Activated CD8-positive, alpha-beta T cell treated with anti-CD3 and anti-CD28 coated beads for 36 hours (primary cell): ENCODE measurements around the gene TIGIT. TPM values are rescaled to one million over a fixed set of nuclear protein-coding genes. Genes with fewer than 3 reads are reported as not detected.

ENCODE experiments used
- ATAC-seq: fragments of 200-7000 bp; cut with Tn5 transposase; one replicate; pipeline ENCODE4 v1.10.0; 2021; ENCODE audit warnings: mild to moderate bottlenecking, moderate library complexity
- CTCF ChIA-PET: fragments of 350-600 bp; sonication (Branson Sonifier 250); formaldehyde crosslinking; loops from one replicate; lab custom pipeline; 2021; ENCODE audit warnings: antibody characterized with exemption; lab: Charles Lee
- POLR2A ChIA-PET: fragments of 350-600 bp; sonication (Branson Sonifier 250); formaldehyde crosslinking; loops from one replicate; lab custom pipeline; 2021; ENCODE audit warnings: antibody characterized with exemption; lab: Charles Lee
- DNase-seq: peaks from one replicate; pipeline ENCODE4 v3.0.0-alpha.2; 2020
- H3K27ac Mint-ChIP-seq: one replicate; pipeline ENCODE4 v1.8.0; 2021; ENCODE audit warnings: mild to moderate bottlenecking, mixed read lengths
- H3K27me3 Mint-ChIP-seq: one replicate; pipeline ENCODE4 v1.8.0; 2021; ENCODE audit warnings: mixed read lengths
- H3K36me3 Mint-ChIP-seq: one replicate; pipeline ENCODE4 v1.8.0; 2021; ENCODE audit warnings: low read depth, mixed read lengths
- H3K4me1 Mint-ChIP-seq: one replicate; pipeline ENCODE4 v1.8.0; 2021; ENCODE audit warnings: low read depth, mixed read lengths
- H3K4me3 Mint-ChIP-seq: one replicate; pipeline ENCODE4 v1.8.0; 2021; ENCODE audit warnings: mild to moderate bottlenecking, moderate library complexity, mixed read lengths
- H3K9me3 Mint-ChIP-seq: one replicate; pipeline ENCODE4 v1.8.0; 2021; ENCODE audit warnings: mixed read lengths
- CTCF ChIP-seq: fragments of 200-600 bp; IDR thresholded peaks from one replicate; pipeline ENCODE4 v1.8.0; 2022; ENCODE audit warnings: antibody characterized with exemption, mild to moderate bottlenecking
- intact Hi-C: fragments of 100-400 bp; cut with micrococcal nuclease; formaldehyde crosslinking; loops from one replicate; pipeline ENCODE4 v1.10.0; 2022
- total RNA-seq, 2 experiments: library from RNA; stranded (reverse); gene quantifications; one replicate each; pipeline ENCODE4 v1.2.3, GENCODE V29; 2021

TIGIT gene
- total RNA-seq, 2 experiments from 2014 or later: 72.8 to 73.5 TPM

- H3K9me3 Mint-ChIP-seq: peaks cover 9% of the 10 kb centered on the region
- H3K36me3 Mint-ChIP-seq: peaks cover 43% of the 10 kb centered on the region
- no peak for TF ChIP-seq CTCF
- intact Hi-C loops: loop anchor here (5.0 kb wide), 2 partner anchors 40 to 110 kb away; partner anchors contain the start of gene TIGIT
- H3K4me3 Mint-ChIP-seq: peak overlapping the region; percentile 50
- peaks cover 82% of the 10 kb centered on the region for H3K4me1 Mint-ChIP-seq
- POLR2A ChIA-PET: interaction anchor here (0.7 to 1.6 kb wide), 2 partner anchors 9 to 16 kb away, joined by 5 read pairs; no protein-coding TSS in a partner anchor
- H3K27ac Mint-ChIP-seq: peak overlapping the region; percentile 97
- no peak for DNase-seq
- CTCF ChIA-PET: no interaction called here
- no peaks in the 10 kb centered on the region for H3K27me3 Mint-ChIP-seq
- ATAC-seq: peak; percentile 48
Observed at GRCh38 chr3:114332342-114333179, 38.7 kb downstream of the TIGIT start.

- intact Hi-C loops: loop anchor here (5.0 kb wide), 2 partner anchors 41 to 111 kb away; partner anchors contain the start of gene TIGIT
- no peak for TF ChIP-seq CTCF
- ATAC-seq (peak; percentile 5), DNase-seq (no peak)
- ChIA-PET POLR2A (interaction anchor here (1.1 to 2.2 kb wide), 2 partner anchors 26 to 42 kb away, joined by 5 to 9 read pairs; no protein-coding TSS in a partner anchor), CTCF (interaction anchor here (0.9 to 1.8 kb wide), 4 partner anchors 9 to 1481 kb away, joined by 3 to 5 read pairs (median 3); no protein-coding TSS in a partner anchor)
- H3K4me3 Mint-ChIP-seq: peak overlapping the region; percentile 50
- peaks cover 81% of the 10 kb centered on the region for H3K4me1 Mint-ChIP-seq
- H3K36me3 Mint-ChIP-seq: peaks cover 43% of the 10 kb centered on the region
- no peaks in the 10 kb centered on the region for H3K27me3 Mint-ChIP-seq
- H3K9me3 Mint-ChIP-seq: peaks cover 9% of the 10 kb centered on the region
- peak overlapping the region; percentile 97 for H3K27ac Mint-ChIP-seq
Observed at GRCh38 chr3:114333180-114333922, 39.5 kb downstream of the TIGIT start.

- no peaks in the 10 kb centered on the region for H3K27me3 Mint-ChIP-seq
- intact Hi-C loops: loop anchor here (5.0 kb wide), 2 partner anchors 42 to 112 kb away; partner anchors contain the start of gene TIGIT
- POLR2A ChIA-PET: interaction anchor here (1.1 to 2.2 kb wide), 2 partner anchors 26 to 42 kb away, joined by 5 to 9 read pairs; no protein-coding TSS in a partner anchor
- ATAC-seq: no peak
- peak overlapping the region; percentile 38 for H3K4me3 Mint-ChIP-seq
- no peak for TF ChIP-seq CTCF
- H3K9me3 Mint-ChIP-seq: peaks cover 7% of the 10 kb centered on the region
- H3K36me3 Mint-ChIP-seq: peaks cover 40% of the 10 kb centered on the region
- DNase-seq: no peak
- H3K27ac Mint-ChIP-seq: peak overlapping the region; percentile 97
- CTCF ChIA-PET: interaction anchor here (0.9 to 2.4 kb wide), 8 partner anchors 10 to 1481 kb away, joined by 3 to 11 read pairs (median 4); no protein-coding TSS in a partner anchor
- H3K4me1 Mint-ChIP-seq: peaks cover 78% of the 10 kb centered on the region
Observed at GRCh38 chr3:114333923-114334240, 40.1 kb downstream of the TIGIT start.

- Mint-ChIP-seq H3K36me3 (peaks cover 25% of the 10 kb centered on the region), H3K27me3 (no peaks in the 10 kb centered on the region), H3K4me3 (no peak overlapping the region), H3K27ac (peak overlapping the region; percentile 97), H3K4me1 (peaks cover 59% of the 10 kb centered on the region), H3K9me3 (peaks cover 4% of the 10 kb centered on the region)
- CTCF ChIA-PET: interaction anchor here (0.9 to 2.7 kb wide), 13 partner anchors 8 to 183 kb away, joined by 3 to 15 read pairs (median 6); partner anchors contain the start of gene TIGIT
- DNase-seq (no peak), ATAC-seq (no peak)
- intact Hi-C loops: no loop called here
- peak; percentile 66 for TF ChIP-seq CTCF
- POLR2A ChIA-PET: no interaction called here
Observed at GRCh38 chr3:114336122-114336697, 42.4 kb downstream of the TIGIT start.
